HG03520 (cell line): ENCODE measurements around the gene FBLN5.

Experiments
- ATAC-seq: cut with Tn5 transposase; IDR thresholded peaks from one replicate; pipeline ENCODE4 v1.9.1; 2021; ENCODE audit warnings: mild to moderate bottlenecking, moderate library complexity; ENCODE audit not compliant: unreplicated experiment

Gene FBLN5

DNA sequence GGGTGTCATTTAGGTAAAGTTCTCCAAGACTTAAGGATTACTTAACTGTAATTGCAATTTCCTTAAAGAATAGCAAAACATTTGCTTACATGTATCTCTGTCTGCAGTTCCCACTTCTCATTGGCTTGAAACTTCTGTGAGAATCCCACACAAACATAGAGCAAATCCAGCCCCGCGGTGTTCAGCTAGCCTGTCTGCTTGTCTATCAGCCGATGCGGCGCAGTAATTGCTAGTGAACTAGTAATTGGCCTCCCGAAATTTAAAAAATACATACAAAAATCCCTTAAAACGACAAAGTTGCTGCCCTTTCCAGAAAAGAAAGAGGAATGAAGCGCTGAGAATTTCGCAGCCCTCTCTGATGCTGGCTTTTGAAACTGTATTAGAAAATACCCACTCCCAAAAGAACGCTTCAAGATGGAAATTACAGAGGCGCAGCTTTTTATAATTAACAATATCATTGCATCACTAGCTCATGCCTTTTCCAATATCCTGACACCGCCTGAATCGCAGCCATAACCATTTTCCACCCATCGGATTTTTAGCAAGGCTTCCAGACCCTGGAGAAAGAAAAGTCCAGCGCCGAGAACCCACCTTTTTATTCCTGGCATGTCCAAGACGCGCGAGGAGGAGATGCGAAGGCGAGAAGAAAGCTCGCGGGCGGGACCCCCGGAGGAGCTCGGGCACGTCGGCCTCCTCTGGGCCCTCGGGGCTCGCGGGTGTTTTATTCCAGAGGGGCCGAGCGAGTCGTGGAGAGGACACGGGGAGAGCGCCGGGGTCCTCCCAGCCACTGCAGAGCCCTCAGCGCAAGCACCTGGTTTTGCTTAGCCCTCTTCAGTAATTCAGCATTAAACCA lies 646 bp downstream of the FBLN5 start:
- ATAC-seq, result no peak

DNA sequence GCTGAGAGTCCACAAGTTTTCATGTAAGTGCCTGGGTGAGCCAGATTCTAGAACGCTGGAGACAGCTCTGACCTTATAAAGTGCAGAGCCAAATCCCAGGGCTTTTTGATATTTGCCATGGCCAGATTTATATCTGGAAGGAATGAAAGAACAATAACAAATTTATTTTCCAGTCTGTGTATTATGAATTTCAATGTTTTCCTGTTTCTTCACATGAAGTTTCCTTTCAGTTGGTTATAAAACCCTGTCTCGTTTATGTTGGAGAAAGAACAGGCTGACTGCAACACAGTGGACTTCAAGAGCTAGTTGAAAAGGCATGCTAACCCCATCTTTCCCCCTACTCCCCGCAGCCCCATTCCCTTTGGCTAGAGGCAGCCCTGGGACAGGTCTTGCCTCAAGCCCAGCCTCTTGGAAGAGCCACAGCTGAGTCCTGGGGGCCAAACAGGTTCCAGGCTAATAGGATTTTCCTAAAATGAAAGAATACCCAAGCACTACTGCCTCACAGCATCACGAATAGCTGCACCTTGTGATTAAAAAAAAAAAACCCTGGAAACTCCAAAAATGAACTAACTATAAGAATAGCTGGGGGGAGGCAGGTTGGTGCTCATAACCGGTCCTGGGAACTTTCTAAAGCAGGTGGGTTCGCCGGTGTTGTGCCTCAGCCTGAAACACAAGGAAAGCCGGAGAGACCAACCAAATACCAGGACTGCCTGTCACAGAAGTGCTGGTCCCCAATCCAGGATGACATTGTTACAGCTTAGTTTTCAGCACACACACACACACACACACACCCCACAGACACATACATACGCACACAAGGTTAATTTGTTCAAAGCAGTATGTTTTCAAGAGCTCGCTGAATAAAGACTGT lies 1.5 kb downstream of the FBLN5 start:
- no peak for ATAC-seq

DNA sequence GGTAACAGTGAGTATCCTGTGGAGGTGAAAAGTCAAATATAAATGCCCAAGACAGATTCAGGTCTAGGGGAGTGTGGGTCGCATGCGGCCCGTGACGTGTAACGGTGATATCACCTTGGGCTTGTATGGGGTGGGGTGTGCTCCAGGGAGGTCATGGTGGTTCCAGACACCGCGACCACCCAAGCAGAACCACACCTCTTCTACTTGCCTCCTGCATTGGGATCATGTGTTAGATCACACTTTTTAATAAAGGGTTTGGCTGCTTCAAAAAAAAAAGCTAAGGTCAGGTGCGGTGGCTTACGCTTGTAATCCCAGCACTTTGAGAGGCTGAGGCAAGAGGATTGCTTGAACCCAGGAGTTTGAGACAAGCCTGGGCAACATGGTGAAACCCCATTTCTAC lies 4.5 kb downstream of the FBLN5 start:
- no peak for ATAC-seq

DNA sequence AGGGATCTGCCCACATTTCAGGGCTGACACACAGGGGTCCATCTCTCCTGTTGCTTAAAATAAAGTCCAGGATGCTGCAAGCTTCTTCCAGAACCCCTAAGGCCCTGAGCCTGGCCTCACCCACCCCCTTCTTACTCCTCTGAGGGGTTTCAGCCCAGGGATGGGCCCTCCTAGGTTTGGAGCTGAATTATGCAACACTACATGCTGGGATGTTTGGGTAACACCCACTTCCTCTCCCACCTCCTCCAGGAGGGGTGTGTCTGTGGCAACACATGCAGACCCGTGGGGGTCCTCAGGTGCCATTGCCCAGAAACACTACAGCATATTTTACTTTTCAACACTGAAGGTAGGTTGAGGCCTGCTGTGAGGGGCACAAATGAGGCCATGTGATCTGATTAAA lies 5.4 kb downstream of the FBLN5 start:
- ATAC-seq, result no peak

DNA sequence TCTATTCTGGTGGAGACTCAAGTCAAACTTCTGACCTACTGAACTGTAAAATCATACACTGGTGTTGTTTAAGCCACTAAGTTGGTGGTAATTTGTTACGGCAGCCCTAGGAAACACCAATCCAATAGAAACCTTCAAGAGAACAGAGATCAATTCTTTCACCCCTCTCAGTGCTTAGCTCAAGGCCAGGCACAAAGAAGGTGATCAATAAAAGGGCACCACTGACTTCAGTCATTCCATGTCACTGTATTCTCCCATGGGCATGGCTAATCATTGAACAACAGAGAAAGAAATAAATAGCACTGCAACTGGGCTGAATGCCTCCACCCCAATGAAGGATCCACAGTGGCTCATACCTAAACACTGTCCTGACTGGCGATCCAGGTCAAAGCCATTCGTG lies 7.3 kb downstream of the FBLN5 start:
- ATAC-seq, result no peak

DNA sequence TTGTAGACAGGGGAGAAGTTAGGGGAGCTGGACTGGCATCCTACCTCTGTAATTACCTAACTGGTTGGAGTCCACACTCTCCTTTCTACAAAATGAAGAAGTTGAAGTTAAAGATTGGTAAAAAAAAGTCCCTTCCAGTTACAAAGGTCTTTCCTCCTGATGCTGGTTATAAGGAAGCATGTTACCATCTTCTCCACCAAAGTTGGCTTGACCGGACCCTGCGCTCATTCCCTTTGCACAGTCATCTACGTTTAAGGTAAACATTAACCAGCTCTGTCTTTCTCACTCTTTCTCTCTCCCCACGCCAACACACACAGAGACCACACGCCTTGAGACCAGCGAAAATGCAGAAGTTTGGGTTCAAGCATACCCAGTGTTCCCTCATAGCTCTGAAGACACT lies 11.9 kb downstream of the FBLN5 start:
- no peak for ATAC-seq

DNA sequence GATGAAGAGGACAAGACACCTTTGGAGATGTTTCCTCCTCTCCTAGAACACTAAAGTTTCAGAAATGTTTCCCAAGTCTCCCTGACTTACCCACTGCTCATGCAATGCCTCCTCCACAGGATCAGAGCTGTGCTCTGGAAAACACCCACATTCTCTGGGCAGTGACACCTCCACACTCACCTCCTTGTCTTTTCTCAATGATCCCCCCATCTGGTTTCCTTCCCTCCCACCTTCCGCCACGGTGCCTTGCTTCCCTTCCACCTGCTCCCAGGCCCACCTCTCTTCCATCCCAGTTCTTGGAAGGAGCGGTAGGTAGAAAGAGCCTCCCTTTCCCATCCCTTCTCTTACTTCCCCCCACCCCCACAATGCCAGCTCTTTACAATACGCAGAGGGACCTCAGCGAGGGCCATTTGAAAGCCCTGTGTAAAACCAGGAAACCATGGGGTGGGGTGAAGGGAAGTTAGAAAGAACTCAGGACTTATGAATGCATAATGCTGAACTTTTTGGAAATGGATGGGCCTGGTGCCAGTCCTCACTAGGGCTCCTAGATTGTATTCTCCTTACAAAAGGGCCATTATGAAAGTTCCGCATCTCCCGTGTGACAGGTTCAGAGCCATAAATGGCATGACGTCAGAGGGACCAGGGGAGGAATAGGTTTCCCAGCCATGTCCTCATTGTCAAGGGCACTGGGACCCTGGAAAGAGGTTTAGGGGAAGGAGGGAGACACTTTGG lies 12.8 kb downstream of the FBLN5 start:
- ATAC-seq, result no peak

DNA sequence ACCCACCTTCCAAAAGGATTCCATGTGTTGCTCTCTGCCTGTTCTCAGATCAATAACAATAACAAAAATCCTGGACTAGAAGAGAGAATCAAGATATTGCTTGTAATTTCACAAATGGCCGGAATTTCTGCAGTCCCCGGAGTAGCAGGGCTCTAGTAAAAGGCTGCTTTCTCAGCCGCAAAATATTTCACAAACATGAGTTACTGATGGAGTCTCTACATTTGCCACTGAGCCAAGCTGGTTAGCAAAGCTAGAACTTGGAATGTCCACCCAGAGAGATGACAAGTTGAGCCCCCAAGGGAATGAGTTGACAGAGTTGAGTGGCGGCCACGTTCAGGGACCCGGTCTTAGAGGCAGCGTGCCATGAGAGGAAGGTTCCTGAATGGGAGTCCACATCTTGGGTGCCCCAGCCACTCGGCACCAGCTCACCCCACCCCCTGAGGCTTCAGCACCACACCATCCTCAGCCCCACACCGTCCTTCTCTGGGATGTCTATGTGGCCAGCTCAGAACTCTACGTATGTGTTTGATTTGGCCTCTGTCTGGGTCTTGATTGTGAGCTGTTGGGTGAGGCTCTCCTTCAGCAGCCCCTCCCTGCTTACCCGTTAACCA lies 15.9 kb downstream of the FBLN5 start:
- no peak for ATAC-seq

DNA sequence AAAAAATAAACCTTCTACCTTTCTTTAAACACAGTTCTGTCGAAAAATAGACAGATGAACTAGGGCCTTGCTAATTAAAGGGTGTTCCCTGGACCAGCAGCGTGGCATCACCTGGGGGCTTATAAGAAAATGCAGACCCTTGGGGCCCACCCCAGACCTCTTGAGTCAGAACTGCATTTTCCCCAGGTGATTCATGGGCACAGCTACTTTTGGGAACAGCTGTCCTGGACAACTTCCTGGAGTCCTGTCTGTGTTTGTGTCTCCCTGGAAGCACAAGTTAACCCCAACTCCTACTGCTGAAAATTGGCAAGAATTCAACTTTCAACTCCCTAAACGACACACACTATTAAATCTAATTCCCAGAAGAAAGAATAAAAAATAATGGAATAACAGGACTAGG lies 17.8 kb downstream of the FBLN5 start:
- no peak for ATAC-seq

DNA sequence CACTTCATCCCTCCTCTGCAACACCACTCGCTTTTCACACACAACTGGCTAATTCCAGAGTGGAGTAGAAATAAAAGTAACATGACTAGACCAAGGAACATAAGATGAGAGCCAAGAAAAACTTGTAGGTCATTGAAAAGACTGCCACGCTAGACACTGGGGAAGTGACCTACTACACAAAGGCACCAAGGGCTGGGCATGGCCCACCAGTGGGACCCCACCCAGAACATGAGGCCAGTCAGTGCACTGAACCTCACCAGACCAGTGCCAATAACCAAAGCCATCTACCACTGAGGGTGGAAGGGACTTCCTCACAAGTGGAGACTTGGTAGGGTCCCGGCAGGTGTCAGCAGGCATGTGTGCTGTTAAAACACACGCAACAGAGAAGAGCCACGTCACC lies 19.7 kb downstream of the FBLN5 start:
- no peak for ATAC-seq

DNA sequence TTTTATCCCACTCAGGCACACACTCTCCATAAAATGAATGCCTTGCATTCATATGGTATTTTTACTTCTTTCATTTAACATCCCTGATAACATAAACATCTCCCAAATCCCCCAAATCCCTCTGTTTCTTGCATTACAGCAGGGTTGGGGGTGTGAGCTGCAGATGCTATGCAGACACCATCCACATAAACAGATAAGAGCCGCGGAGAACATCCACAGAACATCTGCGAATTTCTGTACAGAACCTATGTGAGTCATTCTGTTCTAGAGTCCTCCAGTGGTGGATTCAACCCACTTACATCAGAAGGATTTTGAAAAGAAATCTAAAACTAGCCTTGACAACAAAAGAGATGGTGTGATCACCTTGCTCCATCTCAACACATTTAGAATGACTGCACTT lies 20.3 kb downstream of the FBLN5 start:
- ATAC-seq, result no peak

DNA sequence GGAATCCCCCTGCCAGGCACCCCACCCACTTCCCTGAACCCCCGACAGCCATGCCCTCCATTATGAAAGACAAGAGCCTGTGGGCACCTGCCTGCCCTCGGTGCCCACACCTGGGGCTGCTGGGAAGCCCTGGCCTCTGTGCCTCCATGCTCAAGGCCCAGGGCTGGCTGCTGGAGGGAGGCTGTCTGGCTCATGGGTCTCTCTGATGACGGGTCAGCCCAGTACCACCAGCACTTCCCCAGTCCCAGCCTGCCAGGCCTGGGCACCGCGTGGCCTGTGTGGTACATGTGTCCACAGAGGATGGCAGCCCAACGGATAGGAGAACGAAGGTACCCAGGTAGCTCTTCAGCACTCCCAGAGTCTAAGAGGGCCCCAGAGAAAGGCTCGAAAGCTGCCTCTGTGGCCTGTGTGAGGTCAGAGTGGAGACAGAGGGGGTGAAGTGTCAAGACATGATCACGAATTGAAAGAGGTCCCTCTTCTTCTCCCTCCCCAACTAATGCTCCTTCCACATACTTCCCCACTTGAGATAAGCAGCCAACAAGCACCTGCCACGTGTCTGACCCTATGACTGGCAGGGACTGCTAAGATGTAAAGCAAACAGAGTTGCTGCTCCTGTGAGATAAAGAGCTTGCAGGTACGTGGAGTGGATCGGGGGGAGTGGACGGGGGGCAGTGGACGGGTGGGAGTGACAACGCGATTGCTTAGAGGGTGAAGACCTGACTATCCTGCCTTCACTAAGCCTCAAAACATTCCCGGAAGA lies 21.2 kb downstream of the FBLN5 start:
- ATAC-seq, result no peak

DNA sequence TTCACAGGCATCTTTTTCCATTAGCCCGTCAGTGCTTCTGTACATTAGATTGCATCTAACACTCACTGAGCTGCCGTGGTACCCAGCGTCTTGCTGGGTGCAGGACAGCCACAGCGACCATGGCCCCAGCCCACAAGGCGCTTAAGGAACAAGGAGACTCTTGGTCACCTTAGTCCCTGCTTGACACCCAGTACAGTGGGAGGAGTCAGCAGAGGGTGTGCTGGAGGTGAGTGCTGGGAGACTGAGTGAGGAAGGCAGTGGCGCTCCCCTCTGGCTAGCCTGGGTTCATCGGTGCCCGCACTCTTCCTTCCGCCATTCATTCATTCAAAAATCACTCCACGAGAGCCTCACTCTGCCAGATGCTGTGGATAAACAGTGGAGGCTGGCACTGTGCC lies 21.8 kb downstream of the FBLN5 start:
- ATAC-seq, result no peak

DNA sequence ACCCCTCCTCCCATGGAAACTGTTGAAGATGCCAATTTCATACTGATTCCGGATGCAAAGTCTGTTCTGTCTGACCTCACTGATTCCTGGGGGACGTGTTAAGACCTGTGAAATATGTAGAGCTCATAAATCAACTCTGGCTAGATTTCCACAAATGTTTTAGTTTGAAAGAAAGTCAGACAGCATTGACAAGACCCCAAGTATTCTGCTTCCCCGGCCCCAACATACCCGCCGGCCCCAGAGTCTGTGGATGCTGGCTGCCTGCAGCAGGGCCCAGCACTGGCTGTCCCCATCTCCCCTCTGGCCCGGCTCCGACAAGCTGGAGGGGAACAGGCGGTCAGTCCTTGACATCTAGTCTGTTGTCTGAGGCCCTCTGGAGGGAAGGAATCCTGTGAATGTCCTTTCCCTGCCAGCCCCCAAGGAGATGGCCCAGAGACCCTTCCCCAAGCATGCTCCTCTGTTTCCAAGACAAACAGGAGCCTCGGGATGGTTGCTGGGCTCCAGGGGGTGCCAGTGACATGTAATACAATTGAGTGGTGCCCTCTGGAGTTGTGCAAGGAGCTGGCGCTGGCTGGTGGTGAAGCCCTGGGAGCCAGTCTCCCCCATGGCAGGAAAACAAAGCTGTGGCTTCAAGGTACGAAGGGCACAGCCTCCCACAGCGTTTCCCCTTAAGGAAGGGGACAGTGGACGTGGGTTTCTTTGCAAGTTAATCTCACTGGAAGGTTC lies 22.3 kb downstream of the FBLN5 start:
- ATAC-seq, result no peak

DNA sequence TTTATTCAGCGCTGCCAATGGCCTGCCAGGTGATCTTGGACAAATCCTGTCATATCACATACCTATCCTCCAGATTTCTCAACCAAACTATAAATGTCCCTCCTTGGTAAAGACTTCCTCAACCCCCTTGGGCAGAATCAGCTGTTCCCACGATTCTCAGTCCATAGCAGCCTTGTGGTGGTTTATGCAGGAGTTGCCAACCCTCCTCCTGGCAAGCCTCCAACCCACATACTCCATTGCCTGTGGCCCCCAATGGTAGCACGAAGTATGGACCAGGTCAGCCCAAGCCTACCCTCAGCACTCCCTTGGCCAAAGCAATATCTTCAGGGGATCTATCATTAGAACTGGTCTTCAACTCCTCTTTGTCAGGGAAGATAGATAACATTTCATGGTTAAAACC lies 27.0 kb downstream of the FBLN5 start:
- ATAC-seq, result no peak

DNA sequence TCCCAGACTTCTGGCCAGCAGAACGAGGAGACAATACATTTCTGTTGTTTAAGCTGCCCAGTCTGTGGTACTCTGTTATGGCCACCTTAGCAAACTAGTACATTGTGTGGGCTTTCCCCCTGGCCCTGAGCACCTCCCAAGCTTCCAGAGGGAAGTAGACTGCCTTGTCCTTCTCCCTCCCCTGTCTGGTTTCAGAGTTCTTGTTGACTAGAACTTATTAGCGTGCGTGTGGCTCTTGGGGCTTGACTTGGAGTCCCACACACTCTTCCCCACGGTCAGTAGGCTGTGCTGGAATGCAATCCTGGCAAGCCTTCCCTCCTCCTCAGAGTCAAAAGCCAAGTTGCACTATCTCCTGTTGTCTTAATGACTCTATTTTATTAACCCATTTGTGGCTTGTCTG lies 27.7 kb downstream of the FBLN5 start:
- ATAC-seq, result no peak

DNA sequence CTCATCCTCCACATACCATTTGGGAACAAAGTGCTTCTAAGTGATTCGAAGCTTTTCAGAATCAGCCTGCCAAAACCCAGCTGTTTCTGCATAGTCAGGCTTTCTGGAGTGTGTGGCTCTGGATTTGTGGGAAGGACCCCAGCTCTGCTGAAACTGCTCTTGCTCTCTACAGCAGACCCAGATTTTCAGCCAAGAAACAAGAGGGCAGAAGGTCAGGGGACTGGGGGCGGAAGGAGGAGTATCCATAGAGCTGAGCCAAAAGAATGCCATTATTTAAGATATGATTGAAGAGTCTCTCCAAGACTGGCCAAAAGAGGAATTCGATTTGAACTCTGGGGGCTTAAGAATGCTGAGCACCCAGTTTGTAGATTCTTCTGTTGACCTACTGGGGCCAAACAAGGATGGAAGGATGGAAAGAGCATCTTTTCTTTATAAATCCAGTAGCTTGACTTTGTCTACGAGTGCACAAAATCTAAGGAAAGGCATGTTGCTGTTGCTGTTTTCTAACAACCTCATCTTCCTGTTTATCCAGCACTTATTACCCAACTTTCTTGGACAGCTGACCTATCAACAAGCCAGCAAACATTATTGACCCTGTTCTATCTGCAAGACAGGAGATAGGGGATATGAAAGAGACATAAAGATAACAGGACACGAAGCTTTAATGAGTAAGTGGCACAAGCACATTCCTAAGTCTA lies 29.2 kb downstream of the FBLN5 start:
- ATAC-seq, result no peak

DNA sequence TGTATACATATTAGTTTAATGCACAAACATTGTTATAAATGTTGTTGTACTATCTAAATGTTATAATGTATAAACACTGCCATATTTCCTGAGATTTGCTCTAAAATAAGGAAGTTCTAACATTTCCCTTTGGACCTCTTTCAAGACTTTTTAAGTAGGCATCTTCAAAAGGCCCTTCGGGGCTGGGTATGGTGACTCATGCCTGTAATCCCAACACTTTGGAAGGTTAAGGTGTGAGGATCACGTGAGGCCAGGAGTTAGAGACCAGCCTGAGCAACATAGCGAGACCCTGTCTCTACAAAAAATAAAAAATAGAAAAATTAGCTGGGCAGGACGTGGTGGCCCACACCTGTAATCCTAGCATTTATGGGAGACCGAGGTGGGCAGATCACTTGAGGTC lies 35.5 kb downstream of the FBLN5 start:
- no peak for ATAC-seq

DNA sequence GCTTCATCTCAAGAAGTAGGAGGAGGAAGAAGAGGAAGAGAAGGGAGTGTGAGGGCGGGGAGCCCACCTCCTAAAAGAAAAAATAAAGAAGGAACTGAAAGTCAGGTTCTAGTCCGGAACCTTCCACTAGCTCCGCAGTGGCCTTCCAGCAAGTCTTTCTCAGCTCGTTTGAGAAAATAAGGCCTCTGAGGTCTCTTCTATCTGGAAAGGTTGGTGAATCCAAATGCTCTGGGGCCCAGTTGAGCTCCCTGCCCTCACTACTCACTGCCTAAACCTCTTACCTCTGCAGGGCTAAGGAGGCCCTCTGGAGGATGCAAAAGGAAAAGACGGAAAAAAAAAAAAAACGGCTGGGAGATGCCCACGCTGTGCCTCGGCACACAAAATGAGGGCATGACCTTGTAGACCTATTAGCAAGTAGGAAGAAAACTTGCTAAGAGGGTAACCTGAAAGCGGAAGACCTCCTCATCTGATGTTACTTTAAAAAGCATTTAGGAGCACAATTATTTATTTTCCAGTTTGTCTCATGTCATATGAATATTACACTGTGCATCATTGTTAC lies 35.9 kb downstream of the FBLN5 start:
- no peak for ATAC-seq
